HG03432 (cell line): ENCODE data around the gene SKI.

Source experiments
- ATAC-seq: cut with Tn5 transposase; IDR thresholded peaks from one replicate; pipeline ENCODE4 v1.9.1; 2021; ENCODE audit warnings: mild to moderate bottlenecking, moderate library complexity; ENCODE audit not compliant: unreplicated experiment

The SKI gene

DNA sequence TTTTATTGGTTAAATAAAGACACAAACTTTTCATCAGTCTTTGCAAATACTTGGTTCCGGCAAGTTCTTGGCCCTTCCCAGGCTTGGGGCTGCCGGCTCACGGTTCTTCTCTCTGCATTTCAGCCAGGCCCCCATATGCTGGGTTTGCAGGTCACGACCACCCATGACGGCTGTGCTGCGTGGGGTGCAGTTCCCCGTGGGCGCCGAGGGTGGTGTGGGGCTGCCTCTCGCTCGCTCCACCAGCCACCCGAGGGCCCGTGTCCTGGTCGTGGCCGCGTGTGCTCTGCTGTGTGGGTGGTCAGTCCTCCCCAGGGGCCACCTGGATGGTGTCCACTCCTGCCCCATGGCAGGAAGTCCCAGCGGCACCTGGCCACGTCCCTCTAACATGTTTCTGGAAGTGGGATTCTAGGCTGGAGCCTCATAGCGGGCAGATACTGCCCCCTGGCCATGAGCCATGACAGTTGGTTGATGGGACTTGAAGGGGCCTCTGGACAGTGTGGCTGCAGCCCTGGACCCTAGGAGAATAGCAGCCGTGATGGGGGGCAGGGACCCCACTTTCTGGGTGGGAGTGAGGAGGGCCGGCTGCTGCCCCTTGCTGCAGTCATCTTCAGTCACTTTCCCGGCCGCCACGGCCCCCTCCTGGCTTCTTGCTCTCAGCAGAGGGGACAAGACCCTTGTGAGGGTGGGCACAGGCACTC lies 46.3 kb downstream of the SKI start:
- no peak for ATAC-seq

DNA sequence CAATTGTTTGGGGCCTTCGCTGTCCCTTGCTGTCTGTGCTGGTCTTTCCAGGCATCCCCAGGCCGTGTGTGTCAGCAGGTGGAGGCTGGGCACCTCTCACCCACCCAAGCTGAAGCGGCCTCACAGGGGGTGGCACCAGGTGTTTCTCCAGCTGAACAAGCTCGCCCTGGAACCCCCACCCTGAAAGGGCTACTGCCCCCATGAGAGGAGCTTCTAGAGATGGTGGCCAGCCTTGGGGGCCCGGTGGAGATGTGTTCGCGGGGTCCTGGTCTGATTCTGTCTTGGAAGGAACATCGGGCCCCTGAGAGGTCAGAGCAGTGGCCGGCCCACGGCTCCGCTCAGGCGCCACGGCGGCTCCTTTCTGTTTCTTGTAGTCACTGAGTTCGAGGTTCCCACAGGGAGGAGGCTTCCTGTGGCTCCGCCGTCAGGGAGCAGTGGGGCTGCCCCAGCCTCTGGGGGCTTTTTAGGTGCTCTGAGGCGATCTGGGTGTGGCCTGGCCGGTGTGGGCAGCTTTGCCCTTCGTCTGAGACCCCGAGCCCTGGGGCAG lies 46.9 kb downstream of the SKI start:
- no peak for ATAC-seq

DNA sequence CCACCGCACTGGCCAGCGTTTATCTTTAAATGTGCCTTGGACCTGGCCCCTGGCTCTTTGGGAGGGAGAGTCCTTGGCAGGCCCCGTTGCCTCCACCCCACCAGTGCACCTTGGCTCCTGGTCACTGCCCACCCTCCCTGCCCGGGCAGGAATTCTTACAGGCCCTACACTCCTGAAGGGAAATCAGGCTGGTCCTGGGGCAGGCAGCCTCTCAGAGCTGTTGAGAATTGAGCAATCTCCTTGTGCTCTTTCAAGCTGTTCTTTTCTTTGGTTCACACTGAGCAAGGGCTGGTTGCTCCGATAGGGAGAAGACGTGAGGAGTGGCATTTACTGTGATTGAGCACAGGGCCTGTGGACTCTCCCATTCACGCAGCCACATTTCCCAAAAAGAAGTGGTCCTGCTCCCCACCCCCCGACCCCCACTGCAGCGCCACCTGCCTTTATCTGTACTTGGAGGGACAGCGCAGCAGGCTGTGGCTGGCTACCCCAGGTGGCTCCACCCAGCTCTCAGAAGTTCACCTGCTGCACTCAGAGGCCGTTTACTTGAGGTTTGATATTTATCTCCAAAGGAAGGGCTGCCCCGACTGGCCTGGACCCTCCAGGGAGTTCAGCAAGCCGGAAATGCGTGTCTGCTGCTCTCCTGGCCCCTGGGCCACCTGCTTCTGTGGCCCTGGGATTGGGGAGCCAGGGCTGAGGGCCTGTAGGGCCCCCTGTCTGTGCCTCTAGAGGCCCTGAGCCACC lies 47.8 kb downstream of the SKI start:
- ATAC-seq: no peak

DNA sequence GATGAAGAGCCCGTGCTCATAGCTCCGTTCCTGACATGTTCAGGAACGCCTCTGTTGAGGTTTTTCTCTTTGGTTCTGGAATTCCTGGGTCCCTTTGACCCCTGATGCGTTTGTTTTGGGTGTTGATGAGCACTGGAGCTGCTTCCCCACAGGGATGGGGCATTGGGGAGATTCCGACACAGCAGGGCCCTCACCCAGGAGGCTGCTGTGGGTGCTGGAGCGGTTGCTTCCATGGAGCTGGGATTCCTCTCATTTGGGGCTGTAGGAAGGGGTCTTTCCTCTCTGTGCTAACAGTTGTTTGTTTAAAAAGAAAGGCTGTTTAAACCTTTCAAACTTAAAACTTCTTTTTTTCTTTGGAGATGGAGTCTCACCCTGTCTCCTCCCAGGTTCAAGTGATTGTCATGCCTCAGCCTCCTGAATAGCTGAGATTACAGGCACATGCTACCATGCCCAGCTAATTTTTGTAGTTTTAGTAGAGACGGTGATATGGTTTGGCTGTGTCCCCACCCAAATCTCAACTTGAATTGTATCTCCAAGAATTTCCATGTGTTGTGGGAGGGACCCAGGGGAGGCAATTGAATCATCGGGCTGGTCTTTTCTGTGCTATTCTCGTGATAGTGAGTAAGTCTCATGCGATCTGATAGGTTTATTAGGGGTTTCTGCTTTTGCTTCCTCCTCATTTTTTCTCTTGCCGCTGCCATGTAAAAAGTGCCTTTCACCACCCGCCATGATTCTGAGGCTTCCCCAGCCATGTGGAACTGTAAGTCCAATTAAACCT lies 48.9 kb downstream of the SKI start:
- ATAC-seq: no peak

DNA sequence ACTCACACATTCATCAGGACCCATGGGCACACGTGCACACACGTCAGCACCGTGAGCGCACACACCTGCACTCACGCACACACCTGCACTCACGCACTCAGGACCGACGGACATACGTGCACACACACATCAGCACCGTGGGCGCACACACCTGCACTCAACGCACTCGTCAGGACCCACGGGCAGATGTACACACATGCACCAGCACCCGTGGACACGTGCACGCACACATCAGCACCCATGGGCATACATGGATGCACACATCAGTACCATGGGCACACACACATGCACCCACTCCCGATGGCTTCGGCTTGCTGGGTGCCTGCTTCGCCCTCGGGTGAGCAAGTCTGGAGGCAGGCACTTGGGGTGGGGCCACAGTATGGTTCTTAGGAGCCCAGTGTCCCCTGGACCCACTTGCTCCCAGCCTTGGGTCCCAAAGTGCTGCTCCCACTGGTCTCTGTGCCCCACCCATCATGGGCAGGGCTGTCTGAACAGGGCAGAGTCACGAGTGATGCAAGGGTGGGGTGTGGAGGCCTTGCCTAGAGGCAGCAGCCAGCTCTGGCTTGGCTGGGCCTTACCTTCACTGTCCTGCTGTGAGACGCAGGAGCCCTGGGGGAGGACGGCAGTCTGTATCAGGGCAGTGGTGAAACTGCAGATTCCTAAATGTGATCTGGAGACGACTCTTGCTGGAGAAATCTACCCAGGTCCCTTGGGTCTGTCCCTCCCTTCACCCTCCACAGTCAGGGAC lies 49.8 kb downstream of the SKI start:
- ATAC-seq: no peak

DNA sequence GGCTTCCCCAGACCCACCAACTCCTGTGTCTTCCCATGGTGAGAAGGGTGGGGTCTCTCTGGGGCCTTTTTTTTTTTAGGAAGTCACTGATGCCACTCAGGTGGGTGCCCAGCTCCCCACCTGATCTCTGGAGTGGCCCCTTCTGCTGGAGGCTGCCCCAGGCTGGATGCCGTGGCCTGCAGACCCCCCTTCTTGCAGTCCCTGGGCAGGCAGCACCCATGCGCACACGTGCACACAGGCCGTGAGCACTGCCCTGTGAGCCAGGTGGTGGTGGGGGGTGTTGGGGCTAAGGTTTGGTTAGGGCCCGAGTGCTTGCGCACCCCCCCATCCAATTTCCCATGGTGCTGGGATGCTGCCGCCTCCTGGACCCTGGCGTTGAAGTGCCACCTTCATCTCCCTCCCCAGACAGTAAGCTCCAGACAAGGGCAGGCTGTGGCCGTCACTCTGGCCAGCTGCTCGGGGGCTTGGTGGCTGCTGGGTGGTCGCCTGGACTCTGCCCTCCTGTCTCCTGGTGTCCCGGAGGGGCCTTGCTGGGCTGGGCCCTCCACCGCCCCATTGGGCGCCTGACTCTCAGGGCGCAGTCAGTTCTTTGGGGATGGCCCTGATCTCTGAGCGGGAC lies 50.6 kb downstream of the SKI start:
- ATAC-seq: no peak

DNA sequence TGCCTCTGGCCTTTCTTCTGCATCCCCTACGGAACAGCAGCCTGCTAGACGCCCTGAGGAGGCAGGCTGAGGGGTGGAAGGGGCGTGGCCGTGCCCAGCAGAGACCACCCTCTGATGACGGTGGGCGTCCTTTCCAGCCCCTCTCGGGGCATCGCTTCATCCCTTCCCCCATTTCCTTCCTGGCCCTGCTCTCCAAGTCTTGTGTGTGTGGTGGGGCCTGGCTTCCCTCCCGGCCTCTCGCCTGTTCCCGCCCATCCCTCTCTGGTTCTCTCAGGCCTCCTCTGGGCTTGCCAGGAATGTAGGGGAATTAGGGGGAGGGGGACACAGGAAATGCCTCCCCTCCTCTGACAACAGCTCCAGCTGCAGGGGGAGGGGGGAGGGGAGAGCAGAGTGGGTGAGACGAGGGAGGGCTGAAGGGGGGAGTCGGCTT lies 51.1 kb downstream of the SKI start:
- ATAC-seq: no peak

DNA sequence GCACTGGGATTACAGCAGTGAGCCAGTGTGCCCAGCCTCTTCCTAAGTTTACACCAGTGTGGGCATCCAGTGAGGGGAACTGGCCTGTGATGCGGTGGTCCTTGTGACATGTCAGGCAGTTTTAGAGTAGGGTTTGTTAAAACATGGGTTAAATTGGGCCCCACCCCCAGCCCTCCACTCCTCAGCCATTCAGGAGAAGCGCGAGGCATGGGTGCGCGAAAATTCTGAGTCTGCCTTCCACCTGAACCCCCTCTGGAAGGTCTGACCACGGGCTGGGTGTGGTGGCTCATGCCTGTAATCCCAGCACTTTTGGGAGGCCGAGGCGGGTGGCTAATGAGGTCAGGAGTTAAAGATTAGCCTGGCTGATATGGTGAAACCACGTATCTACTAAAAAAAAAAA lies 51.7 kb downstream of the SKI start:
- ATAC-seq: no peak

DNA sequence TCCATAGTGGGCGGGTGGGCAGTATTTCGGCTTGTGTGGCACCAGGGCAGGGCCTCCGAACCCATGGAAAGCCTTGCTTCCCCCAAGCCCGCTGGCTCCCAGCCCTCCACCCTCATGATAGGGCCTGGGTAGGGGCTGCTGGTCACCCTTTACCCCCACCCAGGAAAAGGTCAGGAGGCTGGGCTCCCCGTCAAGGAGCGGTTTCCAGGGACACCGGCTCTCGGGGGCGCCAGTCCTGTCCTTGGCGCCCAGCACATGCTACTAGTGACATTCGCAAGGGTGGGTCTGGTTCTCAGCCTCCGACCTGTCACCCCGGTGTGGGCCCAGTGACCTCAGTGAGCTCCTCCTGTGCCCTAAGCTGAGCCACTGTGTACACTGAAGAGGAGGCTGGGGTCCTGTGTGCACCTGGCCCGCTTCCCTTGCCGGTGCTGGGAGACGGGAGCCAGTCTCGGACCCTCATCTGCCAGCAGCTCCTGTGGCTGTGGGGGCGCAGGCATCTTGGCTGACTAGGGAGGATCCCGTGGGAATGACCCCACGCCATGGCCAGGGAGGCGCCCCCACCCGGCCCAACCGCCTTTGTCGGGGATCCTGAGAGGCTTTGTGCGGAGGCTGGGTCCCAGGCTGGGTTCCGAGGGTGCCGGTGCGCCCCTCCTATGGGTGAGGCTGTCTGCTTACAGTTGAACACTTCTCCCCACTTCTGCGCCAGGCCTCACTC lies 54.6 kb downstream of the SKI start:
- no peak for ATAC-seq

DNA sequence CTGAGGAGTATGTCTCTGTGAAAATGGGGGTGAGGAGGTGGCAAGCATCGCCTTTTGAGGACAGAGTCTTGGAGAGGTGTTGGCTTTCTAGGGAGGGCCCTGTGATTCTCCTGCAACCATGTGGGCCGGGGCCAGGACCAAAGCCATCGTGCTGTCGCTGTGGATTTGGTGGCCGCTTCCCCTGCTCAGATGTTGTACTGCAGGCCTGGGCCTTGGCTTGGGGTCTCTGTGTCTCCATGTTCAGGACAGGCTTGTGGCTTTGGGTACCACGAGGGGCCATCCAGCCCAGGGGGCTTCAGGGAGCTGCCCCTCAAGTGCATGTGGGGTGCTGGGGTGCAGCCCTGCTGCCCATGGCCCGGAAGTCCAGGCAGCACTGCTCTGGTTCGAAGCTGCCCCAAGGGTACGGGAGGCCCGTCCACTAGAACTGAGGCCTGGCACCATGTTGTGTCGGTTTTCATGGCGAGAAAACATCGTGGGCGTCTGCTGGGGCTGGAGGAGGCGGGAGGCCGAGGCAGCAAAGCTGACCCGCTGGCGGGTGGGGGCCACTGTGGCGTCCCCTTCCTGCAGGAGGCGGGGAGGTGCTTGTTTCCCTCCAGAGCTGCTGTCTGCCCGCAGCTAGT lies 55.4 kb downstream of the SKI start:
- no peak for ATAC-seq

DNA sequence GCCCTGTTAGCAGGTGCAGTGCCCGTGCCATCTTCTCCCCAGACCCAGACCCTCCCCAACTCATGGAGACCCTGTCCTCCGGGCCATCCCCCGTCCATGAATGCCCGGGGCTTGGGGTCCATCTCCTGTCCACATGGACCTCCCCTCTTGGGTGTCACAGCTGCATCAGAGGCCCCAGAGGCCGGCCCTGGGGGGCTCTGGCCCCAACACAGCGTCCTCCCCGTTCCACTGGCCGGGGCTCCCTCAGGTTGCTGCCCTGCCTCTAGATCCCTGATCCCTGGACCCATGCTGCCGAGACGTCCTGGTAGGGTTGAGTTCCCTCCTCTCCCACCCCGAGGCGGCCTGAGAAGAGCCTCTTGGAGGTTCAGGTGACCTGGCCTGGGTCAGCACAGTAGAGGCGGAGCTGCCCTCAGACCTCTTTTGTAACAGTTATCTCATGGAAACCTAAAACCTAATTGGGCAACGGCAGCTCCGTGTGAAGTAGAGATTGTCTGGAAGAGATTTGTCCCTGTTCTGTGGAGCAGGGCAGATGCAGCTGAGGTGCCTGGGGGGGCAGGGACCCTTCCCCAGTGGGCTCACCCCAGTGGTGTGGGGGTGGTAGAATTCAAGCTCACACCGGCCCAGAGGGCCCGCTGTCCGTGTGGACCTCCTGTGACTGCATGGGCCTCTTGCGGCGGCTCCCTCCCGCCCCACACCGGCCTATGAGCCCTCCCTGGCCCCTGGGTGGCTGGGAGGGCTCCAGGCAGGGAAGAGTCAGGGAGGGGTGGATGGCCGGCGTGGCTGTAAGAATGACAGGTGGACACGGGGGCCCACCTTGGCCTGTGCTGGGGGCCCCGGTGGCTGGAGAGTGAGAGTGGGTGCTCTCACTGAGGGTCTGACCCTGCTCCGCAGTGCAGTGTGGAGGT lies 56.1 kb downstream of the SKI start:
- no peak for ATAC-seq

DNA sequence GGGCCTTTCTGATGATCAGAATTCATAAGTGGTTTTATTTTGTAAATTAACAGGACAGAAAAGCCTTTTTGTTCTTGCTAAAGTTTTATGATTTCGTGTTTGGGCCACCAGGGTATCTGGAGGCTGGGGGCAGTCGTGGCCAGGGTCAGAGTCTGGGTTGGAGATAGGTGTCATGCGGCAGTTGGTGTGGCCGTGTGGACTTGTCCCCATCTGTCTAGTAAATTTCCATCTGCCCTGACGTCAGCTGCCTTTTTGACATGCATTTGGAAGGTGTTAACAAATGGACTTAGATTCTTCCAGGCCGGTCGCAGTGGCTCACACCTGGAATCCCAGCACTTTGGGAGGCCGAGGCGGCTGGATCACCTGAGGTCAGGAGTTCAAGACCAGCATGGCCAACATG lies 56.8 kb downstream of the SKI start:
- no peak for ATAC-seq

DNA sequence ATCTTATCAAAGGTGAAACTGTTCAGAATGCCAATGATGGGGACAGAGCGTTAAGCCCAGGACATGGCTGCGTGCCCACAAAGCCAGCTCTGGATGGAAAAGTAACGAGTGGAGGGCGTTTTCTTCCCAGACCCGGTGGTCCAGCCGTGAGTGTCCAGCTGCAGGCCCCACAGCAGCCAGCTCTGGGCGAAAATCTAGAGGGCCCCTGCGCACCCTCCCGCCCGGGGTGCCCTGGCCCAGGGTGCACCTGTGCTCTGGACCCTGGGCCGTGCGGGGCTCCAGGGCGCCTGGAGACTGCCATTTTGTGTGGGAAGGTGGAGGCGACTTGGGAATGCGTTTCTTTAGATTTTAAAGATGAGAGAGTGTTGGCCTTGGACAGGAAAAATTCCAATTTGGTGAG lies 58.8 kb downstream of the SKI start:
- ATAC-seq: no peak

DNA sequence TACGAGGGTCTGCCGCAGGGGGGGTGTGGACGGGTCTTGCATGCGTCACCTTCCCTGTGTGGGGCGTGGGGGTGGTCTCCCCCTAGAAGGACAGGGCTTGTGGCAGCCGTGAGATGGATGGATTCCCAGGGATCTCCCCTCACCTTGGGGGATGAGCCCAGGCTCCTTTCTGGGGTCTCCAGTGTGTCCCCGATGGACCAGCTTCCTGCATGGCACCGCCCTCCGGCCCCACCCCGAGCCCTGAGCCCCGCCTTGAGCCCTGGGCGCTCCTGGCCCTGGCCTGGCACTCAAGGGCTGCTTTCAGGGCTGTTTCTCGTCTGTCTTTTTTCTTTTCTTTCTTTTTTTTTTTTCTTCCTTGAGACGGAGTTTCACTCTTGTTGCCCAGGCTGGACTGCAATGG lies 59.5 kb downstream of the SKI start:
- no peak for ATAC-seq

DNA sequence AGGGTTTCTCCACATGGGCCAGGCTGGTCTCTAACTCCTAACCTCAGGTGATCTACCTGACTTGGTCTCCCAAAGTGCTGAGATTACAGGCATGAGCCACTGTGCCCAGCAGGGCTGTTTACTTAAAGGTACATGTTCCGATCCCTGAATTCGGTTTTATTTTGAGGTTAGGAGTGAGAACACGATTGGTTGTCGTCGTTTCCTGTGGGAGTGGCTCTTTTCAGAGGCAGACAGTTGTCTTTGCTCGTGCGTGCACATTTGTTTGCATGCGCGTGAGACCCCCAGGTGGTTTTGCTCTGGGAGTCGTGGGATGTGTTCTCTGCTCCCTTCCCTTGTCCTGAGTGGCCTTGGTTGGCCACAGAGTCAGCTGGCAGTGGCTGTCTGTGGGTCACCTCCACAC lies 60.2 kb downstream of the SKI start:
- ATAC-seq: no peak

DNA sequence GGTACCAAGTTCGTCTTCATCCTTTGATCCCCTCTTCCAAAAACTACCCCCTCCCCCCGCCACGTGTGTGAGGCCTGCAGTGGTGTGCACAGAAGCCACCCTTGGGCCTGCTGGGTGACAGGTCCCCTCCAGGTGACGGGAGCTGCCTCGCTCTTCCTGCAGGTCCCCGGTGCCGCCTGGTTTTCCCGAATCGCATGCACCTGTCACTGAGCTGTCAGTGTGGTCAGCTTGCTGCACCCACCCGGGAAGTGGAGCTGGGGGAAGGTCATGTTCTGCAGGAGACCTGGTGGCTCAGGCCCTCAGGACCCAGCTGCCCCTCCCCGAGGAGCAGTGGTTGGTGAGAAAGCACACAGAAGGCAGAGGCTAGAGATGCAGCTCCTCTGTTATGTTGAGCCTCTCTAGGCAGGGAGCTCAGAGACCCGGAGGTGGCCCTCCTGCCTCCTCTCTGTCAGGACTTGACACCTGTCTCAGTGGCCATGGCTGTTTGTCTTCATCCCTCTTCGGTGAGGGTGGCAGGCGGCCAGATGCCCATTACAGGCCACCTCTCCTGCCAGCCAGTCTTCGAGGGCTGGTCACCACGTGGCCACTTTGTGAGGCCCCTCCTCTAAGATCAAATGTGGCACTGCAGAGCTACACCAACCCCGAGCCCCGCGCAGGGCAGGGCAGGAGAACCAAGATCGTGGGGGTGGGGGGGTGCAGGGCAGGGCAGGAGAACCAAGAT lies 60.9 kb downstream of the SKI start:
- no peak for ATAC-seq

DNA sequence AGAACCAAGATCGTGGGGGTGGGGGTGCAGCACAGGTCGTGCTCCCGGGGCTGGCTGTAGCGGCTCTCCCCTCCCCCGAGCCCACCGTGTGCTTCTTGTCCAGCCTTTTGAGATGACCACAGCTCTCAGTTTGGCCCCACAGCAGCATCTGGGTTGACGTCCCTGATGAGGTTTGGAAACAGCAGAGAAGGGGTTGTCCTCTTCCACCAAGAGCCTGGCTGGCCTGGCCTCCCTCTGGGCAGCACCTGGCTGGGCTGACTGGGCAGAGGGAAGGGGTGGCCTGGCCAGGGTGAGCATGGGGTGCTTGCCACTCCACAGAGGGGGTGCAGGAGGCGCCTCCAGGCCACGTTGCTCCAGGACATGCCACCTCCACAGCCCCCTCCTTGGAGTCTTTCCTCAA lies 61.5 kb downstream of the SKI start:
- ATAC-seq: no peak

DNA sequence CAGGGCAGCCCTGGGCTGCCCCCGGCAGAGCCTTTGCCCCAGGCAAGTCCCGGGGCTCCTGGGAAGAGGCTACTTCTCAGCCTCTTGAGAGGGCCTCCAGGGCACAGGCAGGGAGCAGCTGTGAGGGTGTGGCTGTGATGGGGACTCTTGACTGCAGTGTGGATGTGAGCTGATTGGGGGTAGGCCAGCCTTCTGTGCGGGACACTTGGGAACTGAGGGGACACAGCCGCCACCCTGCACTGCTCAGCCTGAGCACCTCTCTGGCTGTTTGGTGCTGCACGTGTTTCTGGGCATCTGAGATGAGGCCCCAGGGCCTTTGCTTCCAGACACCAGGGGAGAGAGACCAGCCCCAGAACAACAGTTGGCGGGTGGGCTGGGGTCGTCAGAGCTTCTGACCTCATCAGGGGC lies 62.1 kb downstream of the SKI start:
- peak; percentile 23 for ATAC-seq
